ENCODE measurements around the gene B3GALT4. TPM values are rescaled to one million over a fixed set of nuclear protein-coding genes. Genes with fewer than 3 reads are reported as not detected.

Gene B3GALT4
- total RNA-seq, 6 experiments from 2014 or later, result 0.66 to 3.0 (median 2.7) TPM

GRCh38 chr6:33315793-33316602 is 39.1 kb downstream of the B3GALT4 start:
- Mint-ChIP-seq H3K4me3 (peak overlapping the region; percentile 92), H3K9me3 (no peaks in the 10 kb centered on the region), H3K36me3 (ENCODE audit: low read depth) (peaks cover 42% of the 10 kb centered on the region), H3K27me3 (ENCODE audit: insufficient read depth) (peaks cover 6% of the 10 kb centered on the region), H3K4me1 (ENCODE audit: low read depth) (peaks cover 64% of the 10 kb centered on the region), H3K27ac (peak overlapping the region; percentile 98; the same call in 1 of the 2 replicates)
- no peak for DNase-seq
- no peak for TF ChIP-seq CTCF (IDR thresholded peaks at IDR 0.05)

DNA sequence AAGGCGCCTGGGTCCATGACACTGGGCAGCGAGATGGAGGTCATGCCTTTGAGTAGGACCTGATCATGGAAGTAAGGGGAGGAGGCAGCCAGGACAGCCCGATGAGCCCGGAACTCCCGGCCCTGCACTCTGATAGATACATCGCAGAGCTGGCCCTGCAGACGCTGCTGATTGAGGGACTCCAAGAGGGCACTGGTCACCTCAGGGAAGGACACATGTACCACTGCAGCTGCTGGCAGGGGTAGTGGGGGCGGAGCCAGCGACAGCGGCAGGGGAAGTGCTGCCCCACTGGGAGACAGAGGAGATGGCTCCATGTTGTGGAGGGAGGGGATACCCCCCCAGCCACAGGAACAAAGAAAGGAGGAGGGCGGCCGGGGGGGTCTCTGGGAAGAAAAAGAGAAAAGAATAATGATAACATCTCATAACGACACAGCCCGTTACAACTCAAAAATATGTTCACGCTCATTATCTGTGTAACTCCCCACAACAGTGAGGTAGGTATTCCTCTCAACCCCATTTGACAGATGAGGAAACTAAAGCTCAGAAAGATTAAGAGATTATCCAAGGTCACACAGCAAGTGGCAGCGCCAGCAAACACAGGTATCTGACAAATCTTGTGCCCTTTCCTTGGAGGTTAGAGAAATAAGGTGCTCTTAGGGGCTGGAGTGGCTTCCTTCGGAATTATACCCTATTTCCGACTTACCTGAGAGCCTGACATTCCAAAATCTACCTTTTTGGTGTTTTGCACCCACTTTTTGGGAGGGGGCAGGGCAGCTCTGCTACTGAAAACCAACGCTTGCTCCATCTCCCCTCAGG is 39.9 kb downstream of the B3GALT4 start:
- no peak for TF ChIP-seq CTCF (IDR thresholded peaks at IDR 0.05)
- peaks cover 46% of the 10 kb centered on the region for H3K36me3 Mint-ChIP-seq (ENCODE audit: low read depth)
- peaks cover 69% of the 10 kb centered on the region for H3K4me1 Mint-ChIP-seq (ENCODE audit: low read depth)
- peak overlapping the region; percentile 92 for H3K4me3 Mint-ChIP-seq
- peaks cover 6% of the 10 kb centered on the region for H3K27me3 Mint-ChIP-seq (ENCODE audit: insufficient read depth)
- no peaks in the 10 kb centered on the region for H3K9me3 Mint-ChIP-seq
- DNase-seq, result no peak
- peak overlapping the region; percentile 72 for H3K27ac Mint-ChIP-seq

DNA sequence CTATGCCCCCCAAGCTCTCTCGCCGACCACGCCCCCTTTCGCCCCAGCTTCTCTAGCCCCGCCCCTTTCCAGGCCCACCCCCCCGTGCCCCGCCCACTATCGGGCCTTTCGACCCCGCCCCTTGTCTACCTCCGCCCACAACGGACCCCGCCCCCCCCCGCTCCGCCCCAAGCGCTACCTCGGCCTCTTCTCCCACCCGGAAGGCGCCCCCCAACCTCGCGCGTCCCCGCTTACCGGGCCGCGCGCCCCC is 40.4 kb downstream of the B3GALT4 start:
- peak overlapping the region; percentile 72 for H3K27ac Mint-ChIP-seq
- peak overlapping the region; percentile 92 for H3K4me3 Mint-ChIP-seq
- peaks cover 51% of the 10 kb centered on the region for H3K36me3 Mint-ChIP-seq (ENCODE audit: low read depth)
- peaks cover 6% of the 10 kb centered on the region for H3K27me3 Mint-ChIP-seq (ENCODE audit: insufficient read depth)
- H3K4me1 Mint-ChIP-seq (ENCODE audit: low read depth), result peaks cover 68% of the 10 kb centered on the region
- DNase-seq, result no peak
- H3K9me3 Mint-ChIP-seq, result no peaks in the 10 kb centered on the region
- no peak for TF ChIP-seq CTCF (IDR thresholded peaks at IDR 0.05)

GRCh38 chr6:33317669-33318425 is 40.9 kb downstream of the B3GALT4 start, which contains the start of gene ZBTB22:
TSS of gene ZBTB22 (minus strand) at chr6:33317744. CDS start at chr6:33316916, 828 bp downstream.
- peaks cover 6% of the 10 kb centered on the region for H3K27me3 Mint-ChIP-seq (ENCODE audit: insufficient read depth)
- no peaks in the 10 kb centered on the region for H3K9me3 Mint-ChIP-seq
- H3K4me1 Mint-ChIP-seq (ENCODE audit: low read depth), result peaks cover 64% of the 10 kb centered on the region
- peak within 1 kb of the TSS; percentile 97 for H3K27ac Mint-ChIP-seq
- no peak for TF ChIP-seq CTCF (IDR thresholded peaks at IDR 0.05)
- H3K36me3 Mint-ChIP-seq (ENCODE audit: low read depth), result peaks cover 51% of the 10 kb centered on the region
- peak within 1 kb of the TSS; percentile 92 for H3K4me3 Mint-ChIP-seq
- DNase-seq, result peak; percentile 99

DNA sequence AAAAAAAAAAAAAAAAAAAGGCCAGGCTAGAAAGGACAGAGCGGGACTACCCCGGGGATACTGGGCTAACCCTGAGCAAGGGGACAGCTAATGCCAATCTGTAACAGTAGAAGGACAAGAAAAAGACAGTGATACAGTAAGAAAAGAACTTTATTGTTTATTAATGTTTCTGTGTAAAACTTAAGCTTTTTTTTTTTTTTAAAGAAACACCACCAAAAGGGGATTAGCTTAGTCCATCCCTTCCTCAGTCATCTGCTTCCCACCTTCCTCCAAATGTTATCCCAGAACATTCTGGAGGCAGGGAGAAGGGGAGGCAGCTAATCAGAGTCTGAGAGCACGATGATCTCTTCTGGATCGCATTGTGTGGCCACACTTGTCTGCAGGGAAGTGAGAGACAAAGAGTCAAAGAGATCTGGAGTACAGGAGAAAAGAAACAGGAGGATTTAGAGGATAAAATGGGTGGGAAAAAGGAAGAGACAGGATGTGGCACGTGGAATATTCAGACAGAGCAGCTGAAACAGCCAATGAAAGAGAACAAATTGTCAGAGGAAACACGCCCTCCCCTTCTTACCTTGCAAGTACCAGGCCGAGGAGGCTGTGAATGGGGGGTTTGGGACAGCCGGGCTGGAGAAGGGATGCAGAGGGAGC is 41.6 kb downstream of the B3GALT4 start:
- H3K36me3 Mint-ChIP-seq (ENCODE audit: low read depth), result peaks cover 51% of the 10 kb centered on the region
- H3K4me1 Mint-ChIP-seq (ENCODE audit: low read depth), result peaks cover 67% of the 10 kb centered on the region

More for the DNA sequence above, 41.6 kb downstream of the B3GALT4 start:
- no peak for DNase-seq
- no peak for TF ChIP-seq CTCF (IDR thresholded peaks at IDR 0.05)
- peaks cover 4% of the 10 kb centered on the region for H3K27me3 Mint-ChIP-seq (ENCODE audit: insufficient read depth)
- peak overlapping the region; percentile 97 for H3K27ac Mint-ChIP-seq
- H3K4me3 Mint-ChIP-seq, result peak overlapping the region; percentile 92
- H3K9me3 Mint-ChIP-seq, result no peaks in the 10 kb centered on the region

All from HFFc6 (cell line).